HuH-7 (cell line): ENCODE measurements around the gene KLHL29.
A peak's percentile ranks its signal among the peaks of the same experiment; 100 is the strongest.

Experiments
- DNase-seq: peaks from one replicate; pipeline ENCODE4 v3.0.0; 2011; ENCODE audit warnings: low spot score

KLHL29 gene

DNA sequence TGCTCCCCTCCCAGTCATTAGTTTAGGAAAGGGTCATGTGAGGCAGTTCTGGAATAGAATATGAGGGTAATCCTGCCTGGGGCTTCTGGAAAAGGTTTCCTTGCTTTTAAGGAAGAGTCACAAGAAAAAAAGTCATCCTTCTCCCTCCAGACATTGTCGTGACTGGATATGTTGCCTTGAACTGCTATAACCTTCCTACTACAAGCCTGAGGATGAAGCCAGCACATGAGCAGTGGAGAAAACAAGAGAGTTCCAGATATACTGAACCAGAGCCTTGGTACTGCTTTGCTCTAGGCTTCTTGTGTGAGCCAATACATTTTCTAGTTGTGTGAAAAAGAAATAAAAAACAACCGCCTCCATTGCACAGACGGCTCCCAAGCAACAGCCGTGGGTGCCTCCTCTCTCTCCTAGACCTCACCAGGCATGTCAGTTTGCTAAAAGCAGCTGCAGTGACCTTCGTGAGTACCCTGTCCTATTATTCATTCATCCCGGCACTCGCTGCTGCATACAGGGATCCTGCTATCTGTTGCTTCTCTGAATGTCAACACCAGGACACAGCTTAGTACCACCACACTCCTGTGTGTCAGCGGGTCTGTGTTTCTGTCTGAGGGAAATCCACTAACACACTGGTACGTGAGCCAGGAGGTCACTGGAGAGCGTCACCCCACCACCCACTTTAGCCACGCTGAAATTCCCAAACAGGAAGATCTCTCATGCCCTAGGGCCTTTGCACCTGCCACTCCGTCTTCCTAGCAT lies 186.7 kb downstream of the KLHL29 start:
- no peak for DNase-seq

DNA sequence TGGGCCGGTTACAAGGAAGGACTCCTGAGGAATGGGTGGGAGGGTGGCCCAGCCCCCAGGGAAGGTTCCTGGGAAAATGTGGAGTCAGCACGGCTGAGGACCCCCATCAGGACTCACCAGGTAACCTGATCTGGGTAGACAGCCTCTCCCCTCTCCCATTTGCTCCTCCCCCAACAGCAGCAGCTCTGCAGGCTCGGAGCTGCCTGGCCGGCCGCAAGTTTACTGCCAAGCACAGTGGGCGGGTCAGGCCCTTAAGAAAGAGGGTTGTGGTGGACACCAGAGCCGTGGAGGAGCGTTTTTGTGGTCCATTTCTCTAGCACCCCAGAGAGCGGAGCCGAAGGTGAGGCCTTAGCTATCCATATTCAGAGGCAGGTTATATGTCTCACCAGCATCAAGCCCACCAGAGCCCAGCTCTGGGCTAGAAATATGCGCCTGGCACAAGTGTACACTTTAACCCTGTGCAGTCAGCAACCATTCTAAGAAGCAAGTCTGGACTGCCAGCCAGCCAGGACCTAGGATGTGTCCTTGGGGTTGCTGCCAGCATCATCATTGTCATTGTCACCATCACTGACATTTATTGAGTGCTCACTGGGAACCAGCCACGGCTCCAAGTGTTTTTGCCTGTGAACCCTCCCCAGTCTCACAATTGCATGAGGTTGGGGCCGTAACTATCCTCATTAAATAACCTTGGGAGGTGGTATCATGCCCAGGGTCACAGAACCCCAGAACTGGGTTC lies 190.1 kb downstream of the KLHL29 start:
- DNase-seq, result no peak

DNA sequence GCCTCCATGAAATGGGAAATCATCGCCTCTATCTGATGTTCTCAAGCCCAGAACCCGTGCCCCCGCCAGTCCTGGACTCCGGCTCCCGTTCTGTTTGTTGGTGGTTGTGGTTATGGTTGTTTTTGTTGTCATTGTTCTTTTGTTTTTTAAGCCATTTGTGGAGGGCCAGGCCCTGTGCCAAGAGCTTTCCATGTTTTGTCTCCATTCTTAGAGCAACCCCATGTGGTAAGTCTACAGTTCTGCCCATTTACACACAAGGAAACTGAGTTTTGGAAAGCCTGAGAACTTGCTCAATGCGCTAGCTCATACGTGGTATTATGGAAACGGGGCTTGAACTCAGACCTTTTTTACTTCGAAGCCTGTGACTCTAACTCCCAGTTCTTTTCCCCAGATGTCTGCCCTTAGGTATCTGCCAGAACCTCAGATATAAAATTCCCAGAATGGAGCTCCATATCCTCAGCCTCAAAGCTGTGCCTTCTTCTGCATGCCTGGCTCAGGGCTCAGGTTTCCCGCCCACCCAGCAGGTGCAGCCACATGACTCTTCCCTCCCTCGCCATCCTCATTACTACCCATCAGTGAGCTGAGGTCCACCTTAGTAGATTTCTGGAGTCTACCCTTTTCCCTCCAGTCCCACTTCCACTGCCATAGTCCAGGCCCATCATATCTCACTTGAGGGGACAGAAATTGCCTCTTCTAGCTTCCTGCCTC lies 194.1 kb downstream of the KLHL29 start:
- no peak for DNase-seq

DNA sequence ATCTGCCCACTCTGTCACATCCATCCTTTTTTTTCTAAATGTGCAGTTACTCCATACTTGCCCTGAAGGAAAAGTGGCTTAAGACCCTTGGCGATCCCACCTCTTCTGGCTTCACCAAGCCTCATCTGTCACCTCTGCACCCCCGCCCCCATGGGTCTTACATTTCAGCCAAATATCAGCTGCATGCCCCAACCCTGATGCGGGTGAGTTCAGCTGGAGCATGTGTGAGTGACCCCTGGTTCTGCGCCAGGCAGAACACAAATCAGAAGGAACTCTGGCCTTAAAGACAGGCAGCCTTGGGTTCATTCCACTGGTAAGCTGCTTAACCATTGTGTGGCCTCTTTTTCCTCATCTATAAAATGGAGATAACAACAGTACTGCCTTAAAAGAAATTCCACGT lies 194.7 kb downstream of the KLHL29 start:
- no peak for DNase-seq

DNA sequence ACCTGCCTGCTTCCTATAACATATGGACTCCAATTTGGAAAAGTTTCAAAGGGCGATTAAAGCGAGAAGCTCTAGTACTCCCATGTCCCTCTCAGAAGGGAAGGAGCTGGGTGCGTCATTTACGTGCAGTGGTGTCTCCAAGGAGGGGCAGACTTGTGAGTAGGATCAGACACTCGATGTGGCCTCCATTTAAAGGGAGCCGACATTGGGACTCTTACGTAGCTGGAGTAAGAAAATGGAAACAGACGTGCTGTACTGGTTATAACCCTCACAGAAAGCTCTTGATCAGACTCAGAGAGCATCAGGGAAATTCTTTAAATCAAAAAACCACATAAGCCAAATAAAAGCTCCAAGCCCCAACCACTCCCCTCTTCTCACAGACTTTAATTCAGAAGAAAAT lies 198.5 kb downstream of the KLHL29 start:
- no peak for DNase-seq

DNA sequence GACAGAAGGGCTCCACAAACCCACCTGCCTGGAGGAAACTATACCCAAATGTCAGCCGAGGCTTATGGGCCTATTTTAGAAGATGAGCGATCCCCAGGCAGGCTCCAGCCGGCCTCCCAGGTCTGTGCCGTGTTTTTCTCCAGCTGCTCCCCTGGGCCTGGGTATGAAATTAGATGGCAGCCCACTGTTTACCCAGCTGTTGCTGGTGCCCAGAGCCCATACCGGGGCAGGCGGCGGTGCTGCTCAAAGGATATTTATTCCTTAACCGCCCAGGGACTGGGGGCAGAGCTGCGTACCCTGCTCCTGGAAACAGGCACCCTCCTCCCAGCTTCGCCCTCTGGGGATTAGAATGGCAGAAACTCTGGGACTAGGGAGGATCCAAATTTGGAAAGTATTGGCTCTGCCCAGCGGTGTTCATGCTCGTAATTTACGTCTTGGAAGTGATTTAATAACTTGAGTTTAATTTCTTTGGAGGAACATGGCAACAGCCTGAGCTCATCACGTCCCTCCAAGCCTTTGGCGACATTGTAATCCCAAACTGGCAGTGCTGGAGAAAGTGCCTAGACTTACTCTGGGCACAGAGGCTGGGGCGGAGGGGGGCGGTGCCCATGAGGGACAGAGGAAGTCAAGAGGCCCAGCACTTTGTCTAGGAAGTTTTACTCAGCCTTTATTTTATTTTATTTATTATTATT lies 199.2 kb downstream of the KLHL29 start:
- no peak for DNase-seq

DNA sequence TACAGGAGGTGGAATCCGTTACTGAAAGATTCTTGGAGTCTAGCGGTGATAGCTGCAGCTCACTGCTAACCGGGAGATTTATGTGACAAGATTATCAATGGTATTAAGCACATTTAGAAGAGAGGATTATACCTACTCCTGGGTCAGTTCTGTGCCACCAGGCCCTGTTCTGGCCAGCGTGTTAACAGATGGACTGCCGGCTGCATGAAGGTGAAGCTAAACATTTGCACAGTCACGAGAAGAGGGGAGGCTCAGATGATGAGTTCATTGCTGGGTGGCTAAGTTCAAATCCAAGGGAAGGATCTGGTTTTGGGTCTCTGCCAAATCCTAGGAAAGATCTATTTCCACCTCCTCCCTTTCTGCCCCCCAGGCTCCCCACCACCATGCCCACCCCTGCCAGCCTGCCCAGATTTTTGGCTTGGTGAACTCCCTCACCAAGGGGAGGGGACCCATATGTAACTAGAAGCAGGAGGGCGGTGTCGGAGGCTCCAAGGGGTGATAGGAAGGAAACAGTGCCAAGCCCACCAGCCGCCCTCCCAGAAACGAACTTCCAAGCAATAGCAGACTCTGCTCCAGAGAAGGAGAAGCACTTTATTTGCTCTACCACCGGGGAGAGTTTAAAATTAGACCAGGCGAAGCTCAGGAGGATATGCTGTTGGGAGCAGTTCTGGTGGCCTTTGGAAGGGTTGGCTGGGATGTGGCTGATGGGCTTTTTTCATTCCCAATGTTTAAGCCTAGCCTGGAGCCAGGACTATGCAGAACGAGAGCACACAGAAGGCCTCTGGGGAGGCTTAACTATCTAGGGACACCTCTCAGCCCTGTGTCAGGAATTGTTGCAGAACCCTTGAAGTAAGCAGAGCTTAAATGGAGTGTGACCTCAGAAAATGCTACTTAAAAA lies 200.5 kb downstream of the KLHL29 start:
- no peak for DNase-seq

DNA sequence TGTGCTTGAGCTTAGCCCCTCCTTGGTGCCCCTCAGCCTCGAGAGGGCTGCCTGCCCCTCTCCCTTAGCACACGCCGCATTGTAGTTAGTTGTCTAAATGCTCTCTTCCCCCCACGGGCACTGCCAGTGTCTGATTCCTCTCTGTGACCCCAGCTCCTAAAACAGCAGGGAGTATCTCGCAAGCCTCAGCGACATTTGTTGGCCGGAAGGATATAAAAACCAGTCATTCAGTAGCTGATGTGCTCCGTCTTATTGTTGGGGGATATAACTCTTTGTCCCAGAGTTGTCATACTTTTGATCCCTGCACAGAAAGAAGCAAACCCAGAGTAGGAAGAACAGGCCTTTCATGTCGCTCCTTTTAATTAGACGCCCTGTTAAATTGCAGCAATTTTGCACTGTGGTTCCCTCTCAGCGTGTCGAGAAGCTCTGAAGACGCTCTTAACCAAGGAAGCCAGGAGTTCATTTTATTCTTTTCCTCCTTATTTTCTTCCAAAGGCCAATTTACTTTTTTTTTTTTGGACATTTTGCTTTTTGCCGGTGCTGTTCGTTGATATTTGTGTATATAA lies 201.8 kb downstream of the KLHL29 start:
- DNase-seq, result no peak

DNA sequence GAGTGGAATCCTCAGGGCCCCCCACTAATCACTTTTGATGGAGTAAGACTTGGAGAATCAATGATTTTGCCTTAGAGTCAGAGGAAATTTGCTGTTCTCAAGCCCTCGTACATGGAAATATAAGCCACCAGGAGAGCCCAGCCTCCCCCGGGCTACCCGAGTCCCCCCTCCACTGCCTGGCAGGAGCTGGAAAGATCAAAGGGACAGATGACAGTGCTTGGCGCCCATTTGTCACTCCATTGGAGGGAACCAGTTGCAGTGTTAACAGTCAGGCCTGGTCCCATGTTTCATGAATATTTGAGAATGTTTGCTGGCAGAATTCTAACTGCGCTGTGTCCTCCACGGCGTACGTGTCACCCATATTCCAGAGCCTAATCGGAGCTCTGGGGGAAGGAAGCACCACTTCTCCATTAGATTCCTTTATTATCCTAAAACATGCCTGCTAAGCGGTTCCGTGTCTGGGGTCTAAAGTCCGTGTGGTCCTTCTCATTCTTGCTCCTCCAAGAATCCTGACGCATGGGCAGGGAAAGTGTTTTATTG lies 202.4 kb downstream of the KLHL29 start:
- no peak for DNase-seq

DNA sequence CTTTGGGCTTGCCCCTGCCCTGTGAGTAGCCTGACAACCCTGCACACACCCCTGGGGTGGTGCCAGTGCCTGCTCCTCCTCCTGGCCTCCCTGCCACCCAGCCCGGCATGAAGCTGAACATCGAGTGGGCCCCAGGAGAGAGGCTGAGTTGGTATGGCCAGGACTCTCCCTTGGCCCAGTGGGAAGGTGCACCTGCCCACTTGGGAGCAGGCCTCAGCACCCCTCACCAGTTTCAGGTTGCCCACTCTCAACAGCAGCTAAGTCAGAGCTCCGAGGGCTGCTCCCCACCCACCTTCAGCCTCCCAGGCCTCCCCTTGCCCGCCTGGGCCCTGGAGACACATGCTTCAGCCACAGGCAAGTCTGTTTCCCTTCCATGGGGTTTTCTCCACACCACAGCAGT lies 203.1 kb downstream of the KLHL29 start:
- DNase-seq, result no peak

DNA sequence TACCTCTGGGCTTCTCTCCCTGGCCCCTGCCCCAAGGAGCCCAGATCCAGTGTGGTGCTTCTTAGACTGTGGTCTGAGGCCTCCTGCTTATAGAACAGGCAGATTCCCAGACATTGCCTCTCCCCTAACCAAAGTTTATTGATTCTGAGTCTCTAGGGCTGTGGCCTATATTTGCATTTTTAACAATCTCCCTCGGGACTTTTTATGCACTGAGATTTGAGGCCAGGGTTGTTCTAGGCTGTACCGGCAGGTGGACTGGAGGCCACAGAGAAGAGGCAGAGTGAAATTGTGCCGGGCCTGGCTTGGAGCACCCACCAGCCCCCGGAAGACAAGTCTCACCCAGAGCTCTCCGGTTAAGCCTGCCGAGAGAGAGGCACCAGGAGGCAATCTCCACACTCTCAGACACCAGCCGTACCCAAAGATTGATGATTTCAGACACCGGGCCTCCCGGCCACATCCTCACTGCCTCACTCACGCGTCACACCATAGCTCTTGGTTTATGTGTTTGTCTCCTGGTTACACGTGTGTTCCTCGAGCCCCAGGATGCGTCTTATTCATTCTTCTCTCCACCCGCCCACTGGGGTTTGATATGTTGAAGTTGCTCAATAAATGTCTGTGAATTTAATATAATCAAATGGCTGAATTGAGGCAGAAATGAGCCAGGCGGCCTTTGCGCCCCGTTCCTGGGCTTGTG lies 203.7 kb downstream of the KLHL29 start:
- DNase-seq, result peak; percentile 27

DNA sequence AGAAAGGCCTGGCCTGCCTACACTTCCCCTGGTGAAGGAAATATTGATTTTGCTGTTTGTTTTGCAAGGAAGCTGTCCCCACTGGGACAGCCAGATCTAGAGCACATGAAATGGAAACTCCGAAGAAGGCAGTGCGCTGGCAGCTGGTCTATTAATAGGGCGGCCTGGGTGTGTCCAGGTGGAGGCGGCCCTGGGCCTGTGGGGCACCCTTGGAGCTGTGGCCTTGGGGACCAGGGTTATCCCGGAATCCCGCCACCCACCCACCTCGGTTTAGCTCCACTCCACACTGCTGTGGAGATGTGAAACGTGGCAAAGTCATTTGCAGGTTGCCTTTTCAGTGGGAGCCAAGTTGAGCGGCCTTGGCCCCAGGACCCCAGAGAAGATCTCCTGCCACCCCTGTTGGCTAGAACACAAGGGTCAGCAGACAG lies 204.3 kb downstream of the KLHL29 start:
- peak; percentile 58 for DNase-seq

DNA sequence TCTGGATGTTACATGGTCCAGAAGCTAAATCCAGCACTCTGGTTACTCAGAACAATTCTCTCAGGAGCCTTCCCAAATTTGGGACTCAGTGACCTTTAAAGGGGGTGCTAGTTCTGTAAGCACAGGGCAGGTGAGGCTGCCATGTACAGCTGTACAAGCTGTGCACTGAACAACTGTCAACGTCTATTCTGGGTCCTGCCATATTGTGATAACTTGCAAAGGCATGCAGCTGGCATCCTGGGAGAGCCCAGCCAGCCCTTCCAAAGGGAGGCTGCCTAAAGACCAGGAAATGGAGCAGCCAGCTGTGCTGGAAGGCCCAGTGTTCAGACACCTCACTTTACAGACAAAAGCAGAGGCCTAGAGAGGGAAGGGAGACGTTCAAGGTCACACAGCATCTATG lies 204.8 kb downstream of the KLHL29 start:
- DNase-seq, result no peak

DNA sequence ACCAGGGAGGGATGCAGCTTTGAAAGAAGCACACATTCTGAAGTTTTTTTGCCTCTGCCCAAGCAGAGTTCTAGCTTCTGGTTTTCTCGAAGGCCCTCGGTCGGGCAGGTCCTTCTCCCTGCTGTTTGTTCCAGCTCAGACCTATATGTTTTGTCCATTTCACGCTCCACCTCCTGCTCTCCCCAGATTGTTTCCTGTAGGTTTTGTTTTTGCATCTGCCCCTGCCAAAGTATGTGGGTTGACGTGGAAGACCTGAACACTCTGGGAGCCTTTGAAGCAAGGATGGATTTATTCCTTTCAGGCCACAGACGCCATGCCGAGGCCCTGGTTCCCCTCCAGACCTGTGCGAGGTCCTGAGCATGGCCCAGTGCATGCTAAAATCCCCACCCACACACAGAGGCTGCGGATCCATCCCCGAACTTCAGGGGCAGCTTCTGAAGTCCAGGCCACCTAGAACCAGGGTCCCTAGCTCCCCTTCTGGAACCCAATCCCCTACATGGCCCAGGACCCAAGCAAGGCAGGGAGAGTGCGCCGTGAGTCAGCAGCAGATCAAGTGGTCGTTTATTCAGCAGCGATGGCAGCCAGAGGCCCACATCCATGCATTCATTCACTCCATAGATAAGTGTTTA lies 205.4 kb downstream of the KLHL29 start:
- DNase-seq, result no peak

DNA sequence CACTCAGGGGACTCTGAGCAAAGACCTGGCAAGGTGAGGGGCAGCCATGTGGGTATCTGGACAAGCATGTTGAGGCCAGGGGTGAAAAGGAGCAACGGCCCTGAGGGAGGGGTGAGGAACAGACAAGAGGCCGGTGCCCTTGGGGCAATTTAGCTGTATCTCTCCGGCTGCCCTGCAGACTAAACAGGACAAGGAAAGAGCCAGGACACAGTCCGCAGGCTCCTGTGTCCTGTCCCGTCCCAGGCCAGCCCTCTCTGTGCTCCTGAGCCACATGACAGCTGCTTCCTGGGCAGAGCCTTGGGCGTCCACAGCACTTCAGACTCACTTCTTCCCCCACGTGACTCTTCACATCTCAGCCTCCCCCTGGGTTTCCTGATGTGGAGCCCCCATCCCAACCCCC lies 206.1 kb downstream of the KLHL29 start:
- DNase-seq, result no peak

DNA sequence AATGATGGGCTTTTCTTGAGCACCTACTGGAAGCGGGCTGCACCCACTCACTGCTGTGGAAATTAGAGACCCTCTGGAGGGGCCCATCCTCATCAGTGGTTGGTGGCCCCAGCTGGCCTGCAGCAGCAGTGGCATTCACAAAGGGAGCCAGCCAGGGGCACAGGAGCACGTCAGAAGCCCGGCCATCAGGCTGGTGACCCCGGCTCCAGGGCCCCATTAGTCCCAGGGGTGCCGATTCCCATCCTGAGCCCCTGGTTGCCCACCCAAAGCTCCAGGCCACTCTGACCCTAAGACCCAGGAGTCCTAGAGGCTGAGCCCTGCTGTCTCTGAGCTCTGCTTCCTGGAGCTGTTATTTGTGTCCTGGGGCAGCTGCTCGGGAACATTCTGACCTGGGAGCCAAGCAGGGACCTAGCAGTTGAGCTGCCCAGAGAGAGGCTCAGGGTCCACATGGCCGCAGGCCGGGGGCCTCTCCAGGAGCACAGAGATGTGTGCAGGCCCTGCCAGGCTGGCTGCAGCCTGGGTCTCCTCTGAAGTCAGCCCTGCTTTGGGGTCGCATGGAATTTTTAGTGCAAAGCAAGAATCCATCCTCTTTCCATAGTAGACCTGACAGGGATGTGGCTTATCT lies 207.2 kb downstream of the KLHL29 start:
- no peak for DNase-seq

DNA sequence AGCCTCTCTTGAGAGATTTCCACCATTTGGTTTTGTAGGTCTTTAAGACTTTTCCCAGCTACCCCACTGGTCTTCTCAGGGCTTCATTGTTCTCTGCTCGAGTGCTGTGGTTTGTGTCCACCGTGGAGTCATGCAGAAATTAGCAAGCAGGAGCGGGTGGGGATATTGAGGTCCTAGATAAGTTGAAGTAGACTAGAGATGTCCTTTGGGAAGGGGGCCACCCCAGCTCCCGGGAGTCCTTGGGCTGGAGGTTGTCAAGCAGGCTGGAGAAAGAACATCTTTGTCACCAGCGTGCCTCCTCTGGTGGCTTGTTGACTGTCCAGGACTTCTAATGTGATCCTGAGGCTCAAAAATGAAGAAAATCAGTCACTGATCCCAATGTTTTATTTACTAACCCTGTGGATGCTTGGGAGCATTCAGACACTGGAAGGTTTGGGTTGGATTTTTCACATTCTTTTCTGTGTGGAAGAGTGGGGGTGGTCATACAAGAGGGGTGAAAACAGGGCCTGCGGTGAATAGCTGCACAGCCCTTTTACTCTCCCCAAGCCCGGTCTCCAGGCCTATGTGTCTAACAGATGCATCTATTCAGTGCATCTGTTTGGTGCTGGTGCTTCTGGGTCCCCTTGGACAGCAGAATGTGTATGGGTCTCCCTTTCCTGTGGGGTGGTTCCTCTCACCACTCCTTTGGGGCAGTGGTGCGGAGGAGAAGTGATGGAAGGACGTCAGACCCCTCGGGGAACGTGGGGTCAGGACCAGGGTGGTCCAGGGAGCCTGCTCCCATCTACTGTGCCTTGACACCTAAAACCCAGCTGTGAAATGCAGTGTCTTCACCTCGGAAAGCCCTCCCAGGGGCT lies 208.1 kb downstream of the KLHL29 start:
- DNase-seq, result no peak

DNA sequence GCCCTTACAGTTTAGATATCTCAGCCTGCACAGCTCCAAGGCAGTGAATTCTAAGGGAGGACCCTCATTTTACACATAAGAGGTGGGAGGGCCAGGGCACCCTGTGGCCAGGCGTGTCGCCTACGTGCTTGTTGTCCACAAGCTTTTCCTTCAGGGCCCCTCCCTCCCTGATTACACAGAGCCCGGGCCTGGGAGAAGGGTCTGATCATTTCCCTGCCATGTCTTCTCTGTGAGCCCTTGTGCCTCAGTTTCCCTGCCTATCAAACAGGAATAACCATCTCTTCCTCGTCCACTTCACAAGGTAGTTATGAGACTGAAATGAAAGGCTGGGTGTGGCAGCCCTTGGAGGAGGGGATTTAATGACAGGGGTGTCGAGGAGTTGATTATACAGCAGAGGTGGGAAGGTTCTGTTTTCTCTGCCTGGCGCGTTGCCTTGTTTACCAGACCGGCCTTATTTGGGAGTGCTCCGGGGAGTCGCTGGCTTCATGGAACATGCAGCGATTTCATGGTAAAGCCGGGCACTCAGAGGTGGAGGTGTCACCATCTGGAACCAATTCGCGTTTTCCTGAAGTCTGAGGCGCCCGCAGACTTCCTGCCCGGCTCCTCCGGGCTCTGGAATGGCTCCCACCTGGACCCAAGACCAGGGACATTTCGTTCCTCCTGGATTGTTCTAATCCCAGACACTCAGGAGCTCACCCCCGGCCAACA lies 208.9 kb downstream of the KLHL29 start:
- DNase-seq, result no peak
